OCI-LY7 (cell line): ENCODE data around the gene ATG9B. TPM values are rescaled to one million over a fixed set of nuclear protein-coding genes. Genes with fewer than 3 reads are reported as not detected.
A peak's percentile ranks its signal among the peaks of the same experiment; 100 is the strongest.

ENCODE experiments used
- Bru-seq: library from RNA; stranded (reverse); fragments of 400-500 nt; gene quantifications from one replicate; lab custom pipeline; 2021; lab: Mats Ljungman, UMichigan
- BruChase-seq, 2 experiments: library from RNA; stranded (reverse); fragments of 400-500 nt; gene quantifications; one replicate each; lab custom pipeline; 2021; lab: Mats Ljungman, UMichigan
- BruUV-seq: library from RNA; stranded (reverse); fragments of 400-500 nt; replicated peaks from 2 replicates; lab custom pipeline; 2021; lab: Mats Ljungman, UMichigan
- CTCF ChIA-PET: fragments of 300-600 bp; sonication (Branson Sonifier 250); formaldehyde crosslinking; loops from one replicate; lab custom pipeline; 2022; ENCODE audit warnings: antibody characterized with exemption; ENCODE audit not compliant: unreplicated experiment; lab: Charles Lee
- POLR2A ChIA-PET: fragments of 300-600 bp; sonication (Branson Sonifier 250); formaldehyde crosslinking; loops from one replicate; lab custom pipeline; 2022; ENCODE audit warnings: antibody characterized with exemption; lab: Charles Lee
- DNase-seq: peaks from one replicate; pipeline ENCODE4 v3.0.0-alpha.2; 2015; ENCODE audit warnings: low spot score
- H2AFZ ChIP-seq: fragments of 200-600 bp; sonication (generic), shearing (Covaris generic); 2 replicates; pipeline ENCODE4 v1.6.1; 2014; ENCODE audit warnings: mild to moderate bottlenecking, antibody characterized with exemption, low read length, moderate library complexity
- H3K27ac ChIP-seq: fragments of 200-600 bp; sonication (generic); 2 replicates; pipeline ENCODE4 v1.5.1; 2014; ENCODE audit warnings: mixed run types, low read depth, mild to moderate bottlenecking, moderate library complexity, low read length, inconsistent platforms; ENCODE audit not compliant: poor library complexity, severe bottlenecking
- H3K36me3 ChIP-seq: fragments of 200-600 bp; sonication (generic); 2 replicates; pipeline ENCODE4 v1.6.1; 2014; ENCODE audit warnings: mild to moderate bottlenecking, antibody characterized with exemption, low read length, moderate library complexity, mixed read lengths; ENCODE audit not compliant: insufficient read depth
- H3K4me1 ChIP-seq: fragments of 200-600 bp; sonication (generic); 2 replicates; pipeline ENCODE4 v1.5.1; 2014; ENCODE audit warnings: mild to moderate bottlenecking, low read length; ENCODE audit not compliant: insufficient read depth, poor library complexity, severe bottlenecking
- H3K4me2 ChIP-seq: fragments of 200-600 bp; sonication (generic); 2 replicates; pipeline ENCODE4 v1.6.1; 2014; ENCODE audit warnings: mild to moderate bottlenecking, low read length
- H3K4me3 ChIP-seq: fragments of 200-600 bp; sonication (generic); 2 replicates; pipeline ENCODE4 v1.5.1; 2014; ENCODE audit warnings: mild to moderate bottlenecking, low read depth, low read length; ENCODE audit not compliant: poor library complexity, severe bottlenecking
- H3K79me2 ChIP-seq: fragments of 200-600 bp; sonication (generic); 2 replicates; pipeline ENCODE4 v1.6.1; 2016; ENCODE audit warnings: low read depth, mild to moderate bottlenecking, low read length, moderate library complexity, mixed read lengths; ENCODE audit not compliant: insufficient read depth
- H3K9me2 ChIP-seq: fragments of 200-600 bp; sonication (generic); 2 replicates; pipeline ENCODE4 v1.6.1; 2016; ENCODE audit warnings: mild to moderate bottlenecking, low read length, mixed read lengths; ENCODE audit not compliant: insufficient read depth
- H3K9me3 ChIP-seq: fragments of 200-600 bp; sonication (generic); 2 replicates; pipeline ENCODE4 v1.6.1; 2014; ENCODE audit warnings: mild to moderate bottlenecking, mixed run types, low read length, mixed read lengths
- H4K20me1 ChIP-seq: fragments of 200-600 bp; sonication (generic); 2 replicates; pipeline ENCODE4 v1.6.1; 2014; ENCODE audit warnings: mild to moderate bottlenecking, antibody characterized with exemption, low read length, moderate library complexity, mixed read lengths; ENCODE audit not compliant: insufficient read depth
- EZH2phosphoT487 ChIP-seq: fragments of 200-600 bp; sonication (generic); IDR thresholded peaks from 2 replicates; pipeline ENCODE4 v1.6.1; 2018; ENCODE audit warnings: low read depth, borderline replicate concordance, mild to moderate bottlenecking, mixed run types, antibody characterized with exemption, low read length, moderate library complexity, mixed read lengths
- intact Hi-C: fragments of 100-400 bp; cut with micrococcal nuclease; formaldehyde crosslinking; loops from one replicate; pipeline ENCODE4 v1.10.0; 2022; ENCODE audit not compliant: unreplicated experiment
- long read RNA-seq: library from polyadenylated mRNA; stranded (forward); transcript quantifications from one replicate; pipeline ENCODE4 v2.0.0, GENCODE V29; 2022
- total RNA-seq, 2 experiments: library from RNA; depleted of rRNA in 1 of 2; stranded (reverse); fragments of >200 nt in 1 of 2; shearing (Covaris generic) in 1 of 2; gene quantifications; 2 replicates each; pipeline ENCODE4 v1.2.3, GENCODE V29; 2014 to 2022
- TF ChIP-seq, protein P1 (sequence below): fragments of 200-600 bp; sonication (generic); conservative IDR thresholded peaks from 2 replicates; pipeline ENCODE4 v1.5.1; 2014; ENCODE audit warnings: mild to moderate bottlenecking, antibody characterized with exemption, low read length, moderate library complexity, mixed read lengths

Gene ATG9B, protein sequence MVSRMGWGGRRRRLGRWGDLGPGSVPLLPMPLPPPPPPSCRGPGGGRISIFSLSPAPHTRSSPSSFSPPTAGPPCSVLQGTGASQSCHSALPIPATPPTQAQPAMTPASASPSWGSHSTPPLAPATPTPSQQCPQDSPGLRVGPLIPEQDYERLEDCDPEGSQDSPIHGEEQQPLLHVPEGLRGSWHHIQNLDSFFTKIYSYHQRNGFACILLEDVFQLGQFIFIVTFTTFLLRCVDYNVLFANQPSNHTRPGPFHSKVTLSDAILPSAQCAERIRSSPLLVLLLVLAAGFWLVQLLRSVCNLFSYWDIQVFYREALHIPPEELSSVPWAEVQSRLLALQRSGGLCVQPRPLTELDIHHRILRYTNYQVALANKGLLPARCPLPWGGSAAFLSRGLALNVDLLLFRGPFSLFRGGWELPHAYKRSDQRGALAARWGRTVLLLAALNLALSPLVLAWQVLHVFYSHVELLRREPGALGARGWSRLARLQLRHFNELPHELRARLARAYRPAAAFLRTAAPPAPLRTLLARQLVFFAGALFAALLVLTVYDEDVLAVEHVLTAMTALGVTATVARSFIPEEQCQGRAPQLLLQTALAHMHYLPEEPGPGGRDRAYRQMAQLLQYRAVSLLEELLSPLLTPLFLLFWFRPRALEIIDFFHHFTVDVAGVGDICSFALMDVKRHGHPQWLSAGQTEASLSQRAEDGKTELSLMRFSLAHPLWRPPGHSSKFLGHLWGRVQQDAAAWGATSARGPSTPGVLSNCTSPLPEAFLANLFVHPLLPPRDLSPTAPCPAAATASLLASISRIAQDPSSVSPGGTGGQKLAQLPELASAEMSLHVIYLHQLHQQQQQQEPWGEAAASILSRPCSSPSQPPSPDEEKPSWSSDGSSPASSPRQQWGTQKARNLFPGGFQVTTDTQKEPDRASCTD
- total RNA-seq (2014; rRNA removed; shearing (Covaris generic)) = 0.18 and 1.1 TPM in 2 replicates
- total RNA-seq (2022) = 0.94 and 0.97 TPM in 2 replicates
- percentile 12 among the genes with signal in this experiment for Bru-seq, nascent RNA
- BruChase-seq, experiment 1, labeled RNA remaining after a 6-hour chase = percentile 20 among the genes with signal in this experiment
- percentile 16 among the genes with signal in this experiment for BruChase-seq, experiment 2, labeled RNA remaining after a 2-hour chase
- long read RNA-seq, partial matches to known transcripts = 0 of 1 reads
- long read RNA-seq, other reads (novel, unspliced or antisense) = 1 of 1 reads

DNA sequence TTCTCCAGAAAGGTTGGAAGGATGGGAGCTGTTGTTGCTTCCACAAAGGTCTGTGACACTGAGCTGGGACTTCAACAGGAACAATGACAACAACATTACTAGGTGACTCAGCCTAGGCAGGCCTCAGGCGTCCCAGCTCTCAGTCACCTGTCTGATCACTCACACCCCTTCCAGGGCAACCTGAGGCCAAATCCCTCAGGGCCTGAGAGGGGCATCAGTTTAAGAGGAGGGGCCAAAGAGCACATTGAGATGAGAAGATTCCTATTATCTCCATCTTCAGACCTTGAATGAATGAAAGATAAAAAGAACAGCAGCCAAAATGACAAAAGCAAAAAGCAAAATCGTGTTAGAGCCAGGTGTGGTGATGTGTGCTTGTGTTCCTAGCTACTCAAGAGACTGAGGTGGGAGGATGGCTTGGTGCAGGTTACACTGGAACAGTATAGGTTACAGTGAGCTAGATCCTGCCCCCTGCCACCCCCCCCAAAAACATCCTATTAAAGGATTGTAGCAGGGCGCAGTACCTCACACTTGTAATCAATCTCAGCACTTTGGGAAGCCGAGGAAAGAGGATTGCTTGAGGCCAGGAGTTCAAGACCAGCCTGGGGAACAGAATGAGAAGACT, at the start of gene ATG9B:
ATG9B (minus strand) TSS at position 60 of the 622 bp plus-strand sequence. CDS start 71 bp downstream, outside the sequence.
- no peaks in the 10 kb centered on the region for H3K9me2 ChIP-seq

DNA sequence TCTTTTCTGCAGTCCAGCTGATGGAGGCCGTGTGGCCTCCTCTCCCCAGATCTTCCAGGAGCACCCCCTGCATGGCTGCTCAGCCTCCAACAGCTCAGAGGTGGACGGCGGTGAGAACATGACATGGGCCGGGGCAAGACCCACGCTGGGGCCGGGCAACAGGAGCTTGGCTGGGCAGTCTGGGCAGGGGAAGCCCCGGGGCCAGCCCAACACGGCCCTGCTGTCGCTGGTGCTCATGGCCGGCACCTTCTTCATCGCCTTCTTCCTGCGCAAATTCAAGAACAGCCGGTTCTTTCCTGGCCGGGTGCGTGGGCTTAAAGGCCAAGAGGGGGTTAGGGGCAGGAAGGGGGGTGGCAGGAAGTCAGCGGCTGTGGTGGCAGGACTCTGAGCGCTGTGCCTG, 49.7 kb upstream of the ATG9B start:
- H3K79me2 ChIP-seq = 0 out of 2 replicates have a peak, but pooled peaks cover 2% of the 10 kb centered on the region
- ChIA-PET POLR2A (no interaction called here), CTCF (no interaction called here)
- BruUV-seq = no TSS peak
- H4K20me1 ChIP-seq = no peaks in the 10 kb centered on the region
- intact Hi-C loops = no loop called here
- H3K9me2 ChIP-seq = no peaks in the 10 kb centered on the region
- H3K4me2 ChIP-seq = no peak overlapping the region
- H3K36me3 ChIP-seq = peaks cover 92% of the 10 kb centered on the region
- TF ChIP-seq, protein P1, sequence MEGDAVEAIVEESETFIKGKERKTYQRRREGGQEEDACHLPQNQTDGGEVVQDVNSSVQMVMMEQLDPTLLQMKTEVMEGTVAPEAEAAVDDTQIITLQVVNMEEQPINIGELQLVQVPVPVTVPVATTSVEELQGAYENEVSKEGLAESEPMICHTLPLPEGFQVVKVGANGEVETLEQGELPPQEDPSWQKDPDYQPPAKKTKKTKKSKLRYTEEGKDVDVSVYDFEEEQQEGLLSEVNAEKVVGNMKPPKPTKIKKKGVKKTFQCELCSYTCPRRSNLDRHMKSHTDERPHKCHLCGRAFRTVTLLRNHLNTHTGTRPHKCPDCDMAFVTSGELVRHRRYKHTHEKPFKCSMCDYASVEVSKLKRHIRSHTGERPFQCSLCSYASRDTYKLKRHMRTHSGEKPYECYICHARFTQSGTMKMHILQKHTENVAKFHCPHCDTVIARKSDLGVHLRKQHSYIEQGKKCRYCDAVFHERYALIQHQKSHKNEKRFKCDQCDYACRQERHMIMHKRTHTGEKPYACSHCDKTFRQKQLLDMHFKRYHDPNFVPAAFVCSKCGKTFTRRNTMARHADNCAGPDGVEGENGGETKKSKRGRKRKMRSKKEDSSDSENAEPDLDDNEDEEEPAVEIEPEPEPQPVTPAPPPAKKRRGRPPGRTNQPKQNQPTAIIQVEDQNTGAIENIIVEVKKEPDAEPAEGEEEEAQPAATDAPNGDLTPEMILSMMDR = no peak
- no peak for TF ChIP-seq EZH2phosphoT487
- no peaks in the 10 kb centered on the region for H3K9me3 ChIP-seq
- H3K27ac ChIP-seq = no peak overlapping the region
- H3K4me1 ChIP-seq = peaks cover 9% of the 10 kb centered on the region
- H2AFZ ChIP-seq = no peak overlapping the region
- no peak for DNase-seq
- no peak overlapping the region for H3K4me3 ChIP-seq

More for the DNA sequence above, at the start of gene ATG9B:
- CTCF ChIA-PET = interaction anchor here (0.6 kb wide), 1 partner anchor 248 kb away, joined by 4 read pairs; no protein-coding TSS in a partner anchor
- Histone ChIP-seq H3K9me3 (no peaks in the 10 kb centered on the region), H3K79me2 (peaks cover 9% of the 10 kb centered on the region; the same call in 1 of the 2 replicates), H3K4me1 (peaks cover 18% of the 10 kb centered on the region), H3K36me3 (no peaks in the 10 kb centered on the region), H4K20me1 (0 out of 2 replicates have a peak, but pooled peaks cover 3% of the 10 kb centered on the region), H2AFZ (no peak within 1 kb of the TSS), H3K4me3 (no peak within 1 kb of the TSS), H3K27ac (no peak within 1 kb of the TSS), H3K4me2 (no peak within 1 kb of the TSS)
- BruUV-seq = no TSS peak
- POLR2A ChIA-PET = interaction anchor here (0.7 kb wide), 1 partner anchor 163 kb away, joined by 3 read pairs; no protein-coding TSS in a partner anchor
- TF ChIP-seq EZH2phosphoT487 = no peak
- TF ChIP-seq, protein P1 = no peak
- DNase-seq = no peak
- intact Hi-C loops = no loop called here
